OCI-M1 (cell line): Measurements from ENCODE around the gene CIT.

Experiments used
- DNase-seq: peaks from one replicate; lab custom pipeline; 2025; lab: John Stamatoyannopoulos, UW

Gene CIT

DNA sequence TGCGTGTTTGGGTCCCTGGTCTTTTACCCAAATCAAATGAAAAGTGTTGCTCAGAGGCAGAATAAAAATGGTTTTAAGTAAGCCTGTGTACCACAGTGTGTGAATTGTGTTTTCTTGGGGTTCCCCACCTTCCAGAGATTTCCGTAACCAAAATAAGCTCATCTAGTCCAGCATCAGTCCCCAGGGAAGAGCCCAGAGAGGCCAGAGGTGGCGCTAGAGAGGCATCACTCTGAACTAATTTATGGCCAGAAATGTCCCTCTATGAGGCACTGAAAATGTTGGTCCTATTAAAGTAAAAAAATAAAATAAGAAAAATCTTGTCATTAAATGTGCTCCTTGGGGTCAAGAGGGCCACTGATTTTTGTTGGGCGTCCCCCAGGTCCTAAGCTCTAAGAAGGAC is 234.1 kb downstream of the CIT start:
- DNase-seq = peak; percentile 16
